WI38 (cell line): ENCODE data around the gene LBP.
"Not testable (repeated sequence)": the region's sequence is repeated elsewhere in the genome, so short reads cannot be mapped to it uniquely, and the experiment has no call there.

ENCODE experiments used
- H3K4me3 ChIP-seq: 2 replicates; pipeline ENCODE4 v1.5.1; 2011; ENCODE audit warnings: low read depth, mild to moderate bottlenecking, control low read depth, low read length
- CTCF ChIP-seq: IDR thresholded peaks from 2 replicates; pipeline ENCODE4 v1.5.1; 2012; ENCODE audit warnings: low read depth, mild to moderate bottlenecking, control low read depth, low read length

Gene LBP

GRCh38 chr20:38363004-38363747, 16.9 kb downstream of the LBP start:
- TF ChIP-seq CTCF: no peak
- H3K4me3 ChIP-seq: no peak overlapping the region

GRCh38 chr20:38369389-38369788, 23.1 kb downstream of the LBP start:
- H3K4me3 ChIP-seq: no peak overlapping the region
- TF ChIP-seq CTCF: no peak

GRCh38 chr20:38372806-38373205, 26.5 kb downstream of the LBP start:
- no peak for TF ChIP-seq CTCF
- no peak overlapping the region for H3K4me3 ChIP-seq

- TF ChIP-seq CTCF: no peak
- H3K4me3 ChIP-seq: no peak overlapping the region
Observed at GRCh38 chr20:38373231-38373867, 27.1 kb downstream of the LBP start.

- H3K4me3 ChIP-seq: no peak overlapping the region
- TF ChIP-seq CTCF: no peak
Observed at GRCh38 chr20:38373898-38374297, 27.6 kb downstream of the LBP start.

- no peak for TF ChIP-seq CTCF
- H3K4me3 ChIP-seq: no peak overlapping the region
Observed at GRCh38 chr20:38377039-38377685, 30.9 kb downstream of the LBP start.

GRCh38 chr20:38377838-38378237, 31.6 kb downstream of the LBP start:
- H3K4me3 ChIP-seq: not testable (repeated sequence)
